ENCODE measurements around the gene TFEB.

Gene TFEB

GRCh38 chr6:41721414-41721813 is 14.0 kb downstream of the TFEB start:
- no peak for DNase-seq

- DNase-seq, result no peak
Measured at GRCh38 chr6:41720783-41721182, 14.6 kb downstream of the TFEB start.

DNA sequence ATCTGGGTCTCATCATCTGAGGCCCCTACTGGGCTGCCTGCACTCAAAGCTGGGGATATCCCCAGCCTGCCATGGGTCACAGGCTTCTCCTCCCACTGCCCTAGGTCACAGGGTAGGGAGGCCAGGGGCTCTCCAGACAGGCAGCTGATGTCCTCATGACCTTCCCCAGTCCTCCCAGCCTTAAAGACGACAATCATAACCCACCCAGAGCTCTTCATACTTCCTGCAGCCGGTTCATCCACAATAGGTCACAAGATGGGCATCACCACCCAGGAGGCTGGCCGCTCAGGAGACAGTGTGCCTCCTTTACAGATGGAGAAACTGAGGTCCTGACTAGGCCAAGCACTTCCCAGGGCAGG is 15.2 kb downstream of the TFEB start:
- DNase-seq, result no peak

DNA sequence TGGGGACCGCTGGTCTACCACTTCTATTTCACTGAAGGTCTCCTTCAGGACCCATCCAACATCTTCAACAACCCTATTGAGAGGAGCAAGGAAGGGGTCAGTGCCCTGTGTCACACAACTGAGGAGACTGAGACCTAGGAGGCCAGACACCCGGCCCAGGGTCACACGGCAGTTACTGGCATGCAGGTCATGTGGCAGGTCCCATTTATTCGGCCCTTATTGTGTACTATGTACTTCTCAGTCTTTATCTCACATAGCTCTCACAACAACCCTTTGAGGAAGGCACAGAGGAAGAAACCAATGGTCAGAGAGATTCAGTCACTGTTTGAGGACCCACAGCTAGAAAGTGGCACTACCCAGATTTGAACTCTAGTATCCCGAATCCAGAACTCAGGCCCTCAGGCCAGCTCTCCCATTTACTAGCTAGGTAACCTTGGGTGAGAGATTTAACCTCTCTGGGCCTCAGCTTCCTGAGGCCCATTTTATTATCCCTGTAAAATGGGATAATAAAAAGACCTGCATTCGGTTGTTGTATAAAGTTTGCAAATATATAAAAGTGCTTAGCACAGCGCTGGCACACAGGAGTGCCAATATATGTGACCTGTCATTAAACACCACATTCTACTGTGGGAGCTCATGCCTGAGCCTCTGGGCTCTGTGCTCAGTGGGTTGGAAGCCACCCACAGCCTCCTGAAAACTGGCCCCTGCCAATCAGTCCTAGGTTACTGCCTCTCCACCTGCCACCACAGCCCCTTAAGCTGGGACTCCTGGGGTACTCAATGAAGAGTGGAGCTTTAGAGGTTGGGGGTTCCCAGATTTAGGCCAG is 15.8 kb downstream of the TFEB start:
- no peak for DNase-seq

- DNase-seq, result no peak
Measured at GRCh38 chr6:41718828-41719227, 16.6 kb downstream of the TFEB start.

DNA sequence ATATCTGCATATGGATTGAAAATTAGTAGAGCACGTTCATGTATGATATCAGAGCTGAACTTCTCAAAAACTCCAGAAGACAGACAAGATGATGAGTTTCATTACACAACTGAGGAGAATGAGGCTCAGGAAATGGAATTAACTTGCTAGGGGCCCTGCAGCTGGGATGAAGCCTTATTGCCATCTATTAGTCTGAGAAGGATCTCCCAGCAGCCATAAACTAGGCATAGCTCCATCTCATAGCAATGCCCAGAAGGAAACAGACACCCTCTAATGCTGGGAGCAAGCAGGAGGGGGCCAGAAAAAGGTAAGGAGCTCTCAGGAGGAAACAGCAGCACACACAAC is 18.0 kb downstream of the TFEB start:
- no peak for DNase-seq

DNA sequence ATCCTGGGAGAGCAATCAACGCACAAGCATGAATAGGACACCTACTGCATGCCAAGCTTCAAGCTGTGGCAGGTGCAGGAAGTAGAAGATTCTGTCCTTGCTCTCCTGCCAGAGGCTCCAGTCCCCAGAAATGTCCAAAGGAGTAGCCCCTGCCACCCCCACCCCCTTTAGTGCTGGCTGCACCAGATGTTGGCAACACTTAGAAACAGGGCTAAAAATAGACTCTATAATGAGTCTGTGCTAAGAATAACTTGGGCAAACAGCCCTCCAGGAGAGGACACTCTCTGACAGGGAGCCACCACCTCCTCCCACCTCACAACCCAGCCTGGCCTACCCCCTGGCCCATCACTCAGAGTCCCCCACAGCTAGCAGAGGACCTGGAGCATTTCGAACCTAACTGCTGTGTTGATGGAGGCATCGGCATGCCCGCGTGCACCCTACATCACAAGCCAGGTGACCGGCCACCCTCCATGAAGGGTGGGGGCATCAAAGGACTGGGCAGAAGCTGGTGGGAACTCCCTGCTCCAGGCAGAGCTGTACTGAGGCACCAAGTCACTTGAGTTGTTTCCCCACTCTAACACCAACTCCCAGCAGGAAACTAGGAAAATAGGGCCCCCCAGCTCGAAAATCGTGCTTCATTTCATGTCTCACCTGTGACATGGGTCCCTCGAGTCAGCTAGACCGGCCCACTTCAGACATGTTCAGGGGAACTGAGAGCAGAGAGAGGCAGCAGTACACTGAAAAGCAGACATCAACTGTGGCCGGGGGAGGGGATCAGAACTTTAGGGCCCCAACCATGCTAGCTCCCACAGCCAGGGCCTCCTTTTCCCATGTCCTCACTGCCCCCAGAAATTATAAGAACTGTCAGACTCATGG is 18.7 kb downstream of the TFEB start:
- no peak for DNase-seq

DNA sequence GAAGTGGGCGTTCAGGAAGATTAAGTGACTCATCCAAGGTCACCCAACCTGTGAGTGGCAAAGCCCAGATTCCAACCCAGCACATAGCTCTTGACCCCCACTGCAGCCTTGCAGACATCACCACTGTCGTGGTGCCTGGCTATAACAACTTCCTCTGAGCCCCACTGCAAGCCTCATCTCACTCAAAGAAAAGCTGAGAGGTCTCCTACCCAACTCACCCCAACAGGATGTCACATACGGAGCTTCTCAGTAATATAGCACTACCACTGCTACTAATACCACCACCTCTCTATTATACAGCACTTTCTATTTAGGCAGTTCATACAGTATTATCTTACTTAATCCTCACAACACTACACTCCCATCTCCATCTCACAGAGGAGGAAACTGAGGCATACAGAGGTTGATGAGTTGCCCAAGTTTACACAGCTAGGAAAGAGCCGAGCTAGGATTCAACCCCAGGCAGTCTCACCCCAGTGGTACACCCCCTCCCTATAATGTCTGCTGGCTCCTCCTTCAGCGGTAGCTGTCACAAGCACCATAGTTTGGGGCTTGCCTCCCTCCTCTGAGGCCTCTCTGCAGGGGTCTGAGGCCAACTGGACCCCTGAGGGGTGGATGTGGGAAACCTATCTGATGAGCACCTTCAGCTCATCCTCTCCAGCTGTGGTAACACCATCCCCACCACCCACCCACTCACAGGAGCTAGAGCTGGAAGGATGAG is 19.5 kb downstream of the TFEB start:
- peak; percentile 38 for DNase-seq

GRCh38 chr6:41714556-41715273 is 20.7 kb downstream of the TFEB start:
- DNase-seq, result no peak

DNA sequence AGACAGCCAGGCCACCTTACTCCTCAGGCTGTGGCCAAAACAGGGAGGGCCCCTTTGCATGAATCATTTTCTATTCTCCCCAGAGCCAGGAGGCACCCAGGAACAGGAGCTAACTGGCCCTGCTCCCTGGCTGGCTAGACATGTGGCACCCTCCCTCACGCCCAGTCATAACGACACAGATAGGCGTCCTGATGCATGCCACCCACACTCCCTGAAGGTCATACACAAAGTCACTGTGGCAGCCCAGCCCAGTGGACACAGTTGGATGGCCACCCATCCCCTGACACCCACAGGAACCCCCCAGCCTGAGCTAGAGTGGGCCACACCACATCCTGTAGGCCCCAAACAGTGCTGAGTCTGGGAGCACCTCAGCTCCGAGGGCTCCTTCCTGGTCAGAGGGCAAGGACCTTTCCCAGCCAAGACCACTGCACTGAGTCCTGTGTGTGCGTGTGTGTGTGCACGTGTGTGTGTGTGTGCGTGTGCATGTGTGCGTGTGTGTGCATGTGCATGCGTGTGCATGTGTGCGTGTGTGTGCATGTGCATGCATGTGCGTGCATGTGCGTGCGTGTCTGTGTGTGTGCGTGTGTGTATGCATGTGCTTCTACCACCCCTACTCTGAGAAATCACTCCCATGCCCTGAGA is 21.6 kb downstream of the TFEB start:
- peak; percentile 78 for DNase-seq

DNA sequence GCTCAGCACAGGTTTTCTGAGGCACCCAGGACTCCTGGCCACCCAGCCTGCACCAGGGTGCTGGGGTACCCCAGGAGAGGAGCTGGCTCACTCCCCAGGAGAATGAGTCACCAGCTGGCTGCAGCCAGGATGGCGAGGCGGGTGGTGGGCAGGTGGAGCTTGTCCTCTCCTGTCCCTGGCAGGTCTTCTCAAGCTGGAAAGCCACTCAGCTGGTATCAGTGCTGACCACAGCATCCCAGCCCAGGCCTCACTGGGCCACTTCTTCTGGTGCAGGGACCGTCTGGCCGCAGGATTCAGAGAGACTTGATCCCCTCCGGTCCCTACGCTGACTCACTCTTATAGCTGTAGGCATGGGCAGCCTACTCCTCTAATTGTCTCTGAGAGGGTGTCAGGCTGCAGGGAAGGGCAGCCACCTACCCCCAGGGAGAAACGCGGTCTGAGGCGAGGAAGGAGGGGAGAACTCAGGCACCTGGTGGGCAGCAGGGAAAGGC is 22.2 kb downstream of the TFEB start:
- DNase-seq, result no peak

GRCh38 chr6:41712651-41713103 is 22.7 kb downstream of the TFEB start:
- no peak for DNase-seq

- DNase-seq, result no peak
Measured at GRCh38 chr6:41711323-41712038, 23.9 kb downstream of the TFEB start.

GRCh38 chr6:41709375-41709774 is 26.0 kb downstream of the TFEB start:
- DNase-seq, result no peak

DNA sequence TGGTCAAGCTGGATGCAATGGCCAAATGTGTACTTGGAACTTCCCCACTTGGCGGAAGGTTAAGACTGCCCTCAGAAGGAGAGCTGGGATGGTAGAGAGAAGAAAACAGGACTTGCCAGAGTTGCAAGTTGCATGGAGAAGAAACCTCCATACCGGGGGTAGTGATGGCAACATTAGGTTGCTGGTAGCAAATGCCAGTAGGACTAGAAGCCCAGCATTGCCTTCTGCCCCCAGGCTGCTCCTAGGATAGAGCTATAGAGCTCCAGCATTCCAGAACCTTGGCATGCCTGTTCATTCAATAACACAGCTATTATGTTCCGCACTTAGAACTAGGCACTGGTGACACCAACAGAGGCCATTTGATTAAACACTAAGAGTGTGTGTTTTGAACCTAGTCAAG is 26.6 kb downstream of the TFEB start:
- no peak for DNase-seq

DNA sequence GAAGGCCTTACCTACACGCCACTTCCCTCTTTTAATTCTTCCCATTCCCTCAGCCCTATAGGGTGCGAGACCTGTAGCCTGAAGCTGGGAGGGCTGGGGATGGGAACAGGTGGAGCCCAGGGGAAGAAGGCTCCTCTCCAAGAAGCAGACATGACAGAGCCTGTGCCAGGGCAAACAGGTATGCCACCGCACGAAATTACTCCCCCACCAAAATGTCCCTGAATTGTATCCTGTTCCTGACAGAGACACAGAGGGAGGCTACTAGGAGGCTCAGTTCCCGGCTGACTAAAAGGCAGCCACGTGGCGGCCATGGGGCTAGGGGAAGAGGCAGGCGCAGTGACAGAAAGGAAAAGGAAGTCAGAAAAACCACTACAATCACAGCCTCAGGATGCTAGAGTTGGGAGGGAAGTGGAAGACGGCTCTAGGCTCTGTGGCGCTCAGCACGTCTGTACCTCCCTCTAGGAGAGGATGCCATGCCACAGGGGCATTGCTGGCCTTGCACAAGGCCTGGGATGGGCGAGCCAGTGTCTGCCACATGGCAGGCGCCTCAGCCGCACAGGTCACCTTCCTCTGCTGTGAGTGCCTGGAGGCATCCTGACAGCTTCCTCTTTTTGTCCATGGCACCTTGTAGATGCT is 27.7 kb downstream of the TFEB start:
- DNase-seq, result peak; percentile 66

- DNase-seq, result peak; percentile 38
Measured at GRCh38 chr6:41706876-41707564, 28.4 kb downstream of the TFEB start.

DNA sequence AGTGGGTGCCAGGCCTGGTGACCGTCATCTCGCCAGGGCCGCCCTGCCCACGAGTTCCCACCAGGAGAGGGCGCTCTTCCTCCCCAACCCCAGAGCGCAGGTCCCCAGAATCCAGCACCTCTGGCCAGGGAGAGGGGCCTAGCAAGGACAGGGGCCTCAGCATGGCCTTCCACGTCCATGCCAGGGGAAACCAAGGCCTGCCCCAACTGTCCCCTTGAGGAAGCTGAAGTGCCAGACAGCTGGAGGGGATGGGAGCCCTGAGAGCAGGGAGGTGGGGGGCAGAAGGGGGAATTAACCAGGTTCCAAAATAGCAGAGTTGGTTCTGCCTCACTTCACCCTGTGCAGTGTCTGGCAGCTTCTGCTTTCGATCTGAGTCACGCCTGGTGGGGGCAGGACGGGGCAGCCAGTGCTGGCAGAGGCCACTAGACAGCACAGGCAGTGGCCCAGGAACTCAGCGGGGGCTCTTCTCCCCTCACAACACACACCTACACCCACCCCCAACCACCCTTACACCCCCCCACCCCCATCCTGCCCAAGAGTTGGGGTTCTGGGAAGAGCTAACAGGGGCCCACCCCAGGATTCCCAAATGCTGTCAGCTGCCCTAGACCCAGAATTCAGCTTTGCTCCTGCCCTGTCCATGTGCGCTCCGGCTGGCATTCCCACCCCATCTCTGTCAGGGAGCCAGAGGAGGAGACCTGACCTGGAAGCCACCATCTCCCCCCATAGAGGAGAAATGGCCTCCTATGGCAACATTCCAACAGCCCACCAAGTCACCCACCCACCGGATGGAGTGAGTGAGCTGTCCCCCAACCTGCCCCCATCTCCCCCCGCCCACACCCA is 29.2 kb downstream of the TFEB start:
- DNase-seq, result peak; percentile 92

DNA sequence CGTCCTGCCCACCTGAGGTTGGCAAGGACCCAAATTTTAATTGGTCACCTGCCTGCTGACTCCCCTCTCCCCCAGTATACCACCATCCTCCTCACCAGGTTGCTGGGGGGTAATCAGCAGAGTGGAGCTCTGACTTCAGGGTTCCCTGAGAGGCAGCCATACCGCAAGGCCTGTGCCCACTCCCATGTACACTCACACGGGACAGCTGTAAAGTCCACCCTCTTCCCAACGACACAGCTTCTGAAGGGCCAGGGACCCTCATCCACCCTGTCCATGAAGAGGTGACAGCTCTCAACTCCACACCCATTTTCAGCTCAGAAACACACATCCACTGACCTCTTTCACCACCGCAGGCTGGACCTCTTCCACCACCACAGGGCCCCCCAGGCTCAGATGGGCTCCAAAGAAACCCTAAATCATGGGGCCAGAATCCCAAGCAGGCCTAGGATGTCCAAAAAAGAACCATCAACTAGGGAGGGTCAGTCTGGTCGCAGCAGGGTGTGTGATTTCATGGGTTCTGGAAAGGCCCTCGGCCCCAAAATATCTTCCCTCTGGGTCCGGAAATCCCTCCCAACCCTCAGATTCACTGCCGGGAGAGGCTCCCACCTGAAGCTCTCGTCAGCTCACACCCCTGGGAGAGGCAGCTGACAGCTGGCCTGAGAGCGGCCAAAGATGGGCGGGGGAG is 30.0 kb downstream of the TFEB start:
- no peak for DNase-seq
